Measurements from ENCODE around the gene DLGAP4.

DLGAP4 gene

GRCh38 chr20:36315545-36316351 lies 9.6 kb downstream of the DLGAP4 start:
- TF ChIP-seq, protein P1, sequence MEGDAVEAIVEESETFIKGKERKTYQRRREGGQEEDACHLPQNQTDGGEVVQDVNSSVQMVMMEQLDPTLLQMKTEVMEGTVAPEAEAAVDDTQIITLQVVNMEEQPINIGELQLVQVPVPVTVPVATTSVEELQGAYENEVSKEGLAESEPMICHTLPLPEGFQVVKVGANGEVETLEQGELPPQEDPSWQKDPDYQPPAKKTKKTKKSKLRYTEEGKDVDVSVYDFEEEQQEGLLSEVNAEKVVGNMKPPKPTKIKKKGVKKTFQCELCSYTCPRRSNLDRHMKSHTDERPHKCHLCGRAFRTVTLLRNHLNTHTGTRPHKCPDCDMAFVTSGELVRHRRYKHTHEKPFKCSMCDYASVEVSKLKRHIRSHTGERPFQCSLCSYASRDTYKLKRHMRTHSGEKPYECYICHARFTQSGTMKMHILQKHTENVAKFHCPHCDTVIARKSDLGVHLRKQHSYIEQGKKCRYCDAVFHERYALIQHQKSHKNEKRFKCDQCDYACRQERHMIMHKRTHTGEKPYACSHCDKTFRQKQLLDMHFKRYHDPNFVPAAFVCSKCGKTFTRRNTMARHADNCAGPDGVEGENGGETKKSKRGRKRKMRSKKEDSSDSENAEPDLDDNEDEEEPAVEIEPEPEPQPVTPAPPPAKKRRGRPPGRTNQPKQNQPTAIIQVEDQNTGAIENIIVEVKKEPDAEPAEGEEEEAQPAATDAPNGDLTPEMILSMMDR (conservative IDR thresholded peaks at IDR 0.05) = no peak
- H3K27ac ChIP-seq = no peak overlapping the region

GRCh38 chr20:36317675-36318074 lies 11.5 kb downstream of the DLGAP4 start:
- TF ChIP-seq, protein P1 (conservative IDR thresholded peaks at IDR 0.05) = no peak
- H3K27ac ChIP-seq = no peak overlapping the region

GRCh38 chr20:36318166-36318565 lies 12.0 kb downstream of the DLGAP4 start:
- no peak overlapping the region for H3K27ac ChIP-seq

GRCh38 chr20:36319356-36320260 lies 13.5 kb downstream of the DLGAP4 start:
- TF ChIP-seq, protein P1 (conservative IDR thresholded peaks at IDR 0.05) = no peak
- no peak overlapping the region for H3K27ac ChIP-seq

More at GRCh38 chr20:36318166-36318565, 12.0 kb downstream of the DLGAP4 start:
- TF ChIP-seq, protein P1 (conservative IDR thresholded peaks at IDR 0.05) = no peak

DNA sequence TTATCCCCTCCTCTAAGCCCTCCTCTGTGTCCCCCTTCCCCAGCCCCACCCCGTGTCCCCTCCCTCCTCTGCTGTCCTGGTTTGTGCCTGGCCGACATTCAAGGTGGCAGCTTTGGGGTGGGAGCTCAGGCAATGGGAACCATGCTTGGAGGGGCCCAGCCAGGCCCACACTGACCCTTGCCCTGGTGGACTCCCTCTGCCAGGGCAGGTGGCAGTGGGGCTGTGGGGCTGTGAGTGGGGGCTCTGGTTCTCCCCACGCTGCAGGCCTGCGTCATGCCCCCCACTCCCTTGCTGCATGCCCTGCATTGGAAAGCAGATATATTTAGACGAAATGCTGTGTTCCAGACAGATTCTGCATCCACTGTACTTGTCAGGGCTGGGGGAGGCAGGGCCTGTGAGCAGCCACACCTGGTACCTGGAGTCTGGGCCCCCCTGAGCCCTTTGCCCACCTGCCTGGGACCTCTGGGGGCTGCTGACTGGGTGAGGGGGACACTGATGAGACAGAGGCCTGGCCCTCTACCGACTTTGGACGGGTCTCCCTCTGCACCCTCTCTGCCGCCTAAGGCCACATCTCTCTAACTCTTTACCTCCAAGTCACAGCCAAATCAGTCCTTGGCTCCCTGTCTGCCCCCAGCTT lies 14.2 kb downstream of the DLGAP4 start:
- no peak overlapping the region for H3K27ac ChIP-seq
- TF ChIP-seq, protein P1 (conservative IDR thresholded peaks at IDR 0.05) = no peak

- H3K27ac ChIP-seq = no peak overlapping the region
- TF ChIP-seq, protein P1 (conservative IDR thresholded peaks at IDR 0.05) = no peak
These were observed 15.0 kb downstream of the DLGAP4 start for GRCh38 chr20:36320898-36321695.
